GM21576 (cell line): Measurements from ENCODE around the gene AKT2.

Source experiments
- ATAC-seq: cut with Tn5 transposase; IDR thresholded peaks from one replicate; pipeline ENCODE4 v1.9.1; 2021; ENCODE audit warnings: mild to moderate bottlenecking, moderate library complexity; ENCODE audit not compliant: unreplicated experiment

Gene AKT2

DNA sequence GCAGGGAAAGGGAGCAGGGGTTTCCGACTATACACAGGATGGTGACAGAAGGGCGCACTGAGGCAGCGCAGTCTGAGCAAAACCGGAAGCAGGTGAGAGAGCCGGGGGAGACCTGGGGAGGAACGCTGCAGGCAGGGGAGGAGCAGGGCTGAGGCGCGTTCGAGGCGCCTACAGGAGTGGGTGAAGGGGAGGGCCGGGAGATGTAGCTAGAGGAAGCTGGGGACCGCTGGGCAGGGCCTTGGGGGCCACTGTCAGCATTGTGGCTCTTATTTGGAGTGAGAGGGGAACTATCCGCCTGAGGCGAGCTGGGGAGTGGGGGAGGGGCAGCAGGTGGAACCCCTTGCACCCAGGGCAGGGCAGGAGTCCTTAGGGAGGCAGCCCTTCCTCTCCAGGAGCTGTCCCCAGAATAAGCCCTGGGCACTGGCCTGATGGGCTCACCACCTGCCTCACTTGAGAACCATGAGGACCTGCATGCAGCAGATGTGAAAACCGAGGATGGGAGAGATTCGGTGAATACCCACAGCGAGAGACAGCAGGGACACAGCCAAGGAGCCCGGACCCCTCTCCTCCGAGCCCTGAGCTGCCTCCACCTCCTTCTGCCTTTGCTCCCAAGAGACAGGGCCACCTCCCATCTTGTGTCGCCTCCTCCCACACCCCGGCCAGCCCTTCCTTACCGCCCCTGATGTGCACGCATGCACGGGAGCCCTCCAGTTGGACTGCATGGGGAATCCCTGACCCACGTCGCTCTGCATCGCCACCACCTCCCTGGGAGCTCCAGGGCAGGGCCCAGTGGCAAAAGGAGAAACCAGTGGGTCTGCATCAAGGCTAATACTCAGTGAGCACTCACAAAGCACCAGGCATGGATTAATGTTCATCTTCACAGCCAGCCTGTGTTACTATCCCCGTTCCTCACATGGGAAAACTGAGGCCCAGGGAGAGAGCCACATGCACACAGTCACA, 10.3 kb downstream of the AKT2 start:
- no peak for ATAC-seq

DNA sequence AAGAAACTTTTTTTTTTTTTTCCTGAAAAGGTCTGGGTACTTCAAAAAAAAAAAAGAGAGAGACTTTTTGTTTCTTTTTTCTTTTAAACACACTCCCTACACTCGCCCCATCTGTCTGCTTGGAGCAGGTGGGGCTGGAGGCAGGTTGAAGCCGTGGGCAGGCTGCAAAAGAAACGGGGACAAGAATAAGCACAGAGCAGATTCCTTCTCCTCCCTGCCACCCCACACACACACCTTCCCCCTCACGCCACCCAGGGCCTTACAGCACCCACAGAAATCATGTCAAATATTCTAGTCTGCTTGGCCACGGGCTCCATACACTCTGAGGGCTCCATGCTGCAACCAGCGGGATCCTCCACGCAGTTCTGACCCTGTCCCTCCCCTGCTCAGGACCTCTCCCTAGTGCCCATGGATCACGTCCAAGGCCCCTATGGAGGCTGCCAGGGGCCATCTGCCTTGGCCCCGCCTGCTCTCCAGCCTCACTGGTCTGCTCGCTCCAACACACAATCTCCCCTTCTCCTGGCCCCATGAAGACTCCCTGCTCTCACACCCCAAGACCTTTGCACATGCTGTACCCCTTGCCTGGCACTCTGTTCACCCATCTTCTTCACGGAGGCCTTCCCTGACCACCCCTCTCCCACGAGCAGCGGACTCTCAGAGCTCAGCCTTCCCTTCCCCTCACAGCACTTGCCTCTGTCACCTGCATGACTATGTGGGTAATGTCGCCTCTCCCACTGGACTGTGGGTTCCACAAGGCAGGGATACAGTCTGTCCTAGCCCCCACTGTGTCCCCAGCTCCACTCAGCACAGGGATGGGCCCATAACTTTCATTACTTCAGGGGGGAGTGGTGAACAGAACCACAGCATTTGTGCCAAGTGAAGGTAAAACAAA, 11.4 kb downstream of the AKT2 start:
- no peak for ATAC-seq

DNA sequence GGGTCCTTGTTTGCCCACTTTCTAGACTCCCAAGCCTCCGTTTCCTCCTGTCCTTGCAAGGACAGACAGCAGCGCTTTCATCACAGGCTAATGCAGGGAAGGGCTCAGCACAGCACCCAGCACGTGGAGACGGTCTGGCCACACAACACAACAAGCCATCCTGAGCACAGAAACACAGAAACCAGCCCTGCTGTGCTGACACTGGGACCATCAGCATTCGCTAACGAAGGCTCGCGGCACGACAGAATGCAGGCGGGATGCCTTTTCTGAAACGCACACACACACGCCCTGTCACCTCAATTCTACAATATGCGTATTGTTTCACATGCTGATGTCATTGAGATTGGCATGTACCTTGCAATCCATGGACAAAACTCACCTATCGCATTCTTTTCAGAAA, 12.9 kb downstream of the AKT2 start:
- no peak for ATAC-seq

DNA sequence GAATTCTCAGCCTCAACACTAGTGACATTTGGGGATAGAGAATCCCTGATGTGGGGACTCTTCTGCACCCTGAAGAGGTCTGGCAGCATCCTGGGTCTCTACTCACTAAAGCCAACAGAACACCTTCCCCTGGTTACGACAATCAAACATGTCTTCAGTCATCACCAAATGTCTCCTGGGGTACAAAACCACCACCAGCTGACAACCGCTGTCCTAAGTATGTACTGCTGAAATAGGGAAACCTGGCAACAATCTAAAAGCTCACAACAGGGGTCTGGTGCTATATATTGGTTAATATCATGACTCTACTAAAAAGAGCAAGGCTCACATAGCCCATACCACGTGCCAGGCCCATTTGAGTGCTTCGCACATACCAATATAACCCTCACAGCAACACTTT, 13.4 kb downstream of the AKT2 start:
- ATAC-seq = no peak

DNA sequence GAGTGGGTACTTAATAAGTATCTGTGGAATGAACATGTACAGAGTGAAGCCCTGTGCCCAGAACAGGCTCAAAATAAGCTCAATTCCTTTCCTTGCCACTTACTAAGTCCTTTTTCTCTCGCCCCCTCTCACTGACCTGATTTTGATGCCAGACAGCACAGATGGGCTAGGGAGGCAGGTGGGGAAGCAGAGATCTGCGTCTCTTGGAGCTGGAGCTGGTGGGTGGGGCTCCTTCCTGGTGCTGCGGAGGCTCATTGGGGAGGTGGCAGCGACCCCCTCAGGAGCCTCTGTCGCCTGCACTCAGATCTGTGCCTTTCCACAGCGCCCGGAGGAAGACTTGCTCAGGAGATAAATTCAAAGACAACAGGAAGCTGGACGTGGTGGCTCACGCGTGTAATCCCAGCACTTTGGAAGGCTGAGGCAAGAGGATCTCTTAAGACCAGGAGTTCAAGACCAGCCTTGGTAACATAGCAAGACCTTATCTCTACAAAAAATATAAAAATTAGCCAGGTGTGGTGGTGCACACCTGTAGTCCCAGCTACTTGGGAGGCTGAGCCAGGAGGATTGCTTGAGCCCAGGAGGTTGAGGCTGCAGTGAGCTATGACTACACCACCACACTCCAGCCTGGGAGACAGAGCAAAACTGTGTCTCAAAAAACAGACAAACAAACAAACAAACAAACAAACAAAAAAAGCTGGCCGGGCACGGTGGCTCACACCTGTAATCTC, 14.6 kb downstream of the AKT2 start:
- no peak for ATAC-seq

DNA sequence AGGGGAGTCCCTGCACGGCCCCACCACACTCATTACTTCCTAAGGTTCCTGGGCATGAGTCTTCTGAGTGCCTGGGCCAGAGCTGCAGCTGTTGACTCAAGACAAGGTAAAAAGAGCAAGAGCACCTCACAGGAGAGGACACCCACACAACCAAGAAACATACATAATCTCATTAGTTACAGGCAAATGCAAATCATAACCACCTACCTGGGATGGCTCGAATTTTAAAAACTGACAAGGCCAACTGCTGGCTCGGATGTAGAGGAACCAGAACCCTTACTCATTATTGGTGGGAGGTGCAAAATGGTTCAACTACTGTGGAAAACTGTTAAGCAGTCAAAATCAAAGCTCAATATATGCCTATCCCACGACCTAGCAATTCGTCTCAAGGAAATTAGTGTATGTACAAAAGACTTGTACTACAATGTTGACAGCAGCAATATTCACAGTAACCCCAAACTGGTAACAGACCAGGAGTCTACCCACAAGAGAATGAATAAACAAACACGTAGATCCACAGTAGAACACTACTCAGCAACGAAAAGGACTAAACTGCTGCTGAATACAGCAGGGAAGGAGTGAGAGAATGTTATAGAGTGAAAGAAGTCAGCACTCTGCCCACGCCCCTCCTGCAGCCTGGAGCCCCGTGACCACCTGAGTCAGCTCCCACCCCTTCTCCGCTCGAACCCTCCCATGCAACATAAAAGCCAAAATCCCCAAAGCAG, 15.8 kb downstream of the AKT2 start:
- no peak for ATAC-seq

DNA sequence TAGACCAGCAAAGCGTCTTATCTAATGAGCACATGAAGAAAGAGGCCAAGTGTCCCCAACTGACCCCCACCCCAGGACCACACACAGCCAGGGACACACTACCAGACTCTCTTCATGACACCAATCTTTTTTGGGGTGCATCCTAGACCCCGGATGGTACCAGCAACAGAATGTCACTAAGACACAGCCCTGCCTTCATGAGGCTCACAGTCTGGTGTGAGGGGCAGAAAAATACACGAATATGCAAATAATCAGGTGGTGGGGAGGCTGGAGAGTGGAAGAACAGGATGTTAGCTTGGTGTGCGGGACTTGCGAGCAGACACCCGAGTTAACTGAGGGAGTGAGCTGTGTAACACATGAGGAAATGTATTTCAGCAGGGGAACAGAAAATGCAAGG, 17.5 kb downstream of the AKT2 start:
- ATAC-seq = no peak

DNA sequence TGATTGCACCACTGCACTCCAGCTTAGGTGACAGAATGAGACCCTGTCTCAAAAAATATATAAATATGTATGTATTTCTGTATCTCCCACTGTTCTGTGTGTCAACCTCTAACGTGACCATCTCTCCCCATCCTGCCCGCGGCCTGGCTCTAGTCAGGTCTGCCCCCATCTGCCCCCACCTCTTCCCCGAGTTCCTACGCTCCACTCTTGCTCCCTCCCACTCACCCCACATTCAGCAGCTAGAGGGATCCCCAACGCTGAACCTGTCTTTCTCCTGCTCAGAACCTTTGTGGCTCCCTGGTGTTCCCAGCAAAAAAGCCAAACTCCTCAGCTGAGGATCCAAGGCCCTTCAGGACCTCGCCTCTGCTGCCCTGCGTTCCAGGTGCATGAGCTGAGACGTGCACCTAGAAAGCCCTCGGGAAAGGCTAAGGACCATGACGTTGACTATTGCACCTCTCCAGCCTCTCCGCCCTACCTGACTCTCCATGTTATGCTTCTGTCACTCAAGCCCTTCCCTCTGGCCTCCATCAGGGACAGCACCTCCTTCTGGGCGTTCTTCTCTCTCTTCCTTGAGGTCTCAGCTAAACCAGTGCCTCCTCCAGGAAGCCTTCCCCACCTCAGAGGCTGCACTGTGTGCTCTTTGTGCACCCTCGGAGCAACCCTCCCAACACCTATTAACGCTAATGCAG, 18.1 kb downstream of the AKT2 start:
- ATAC-seq = no peak

DNA sequence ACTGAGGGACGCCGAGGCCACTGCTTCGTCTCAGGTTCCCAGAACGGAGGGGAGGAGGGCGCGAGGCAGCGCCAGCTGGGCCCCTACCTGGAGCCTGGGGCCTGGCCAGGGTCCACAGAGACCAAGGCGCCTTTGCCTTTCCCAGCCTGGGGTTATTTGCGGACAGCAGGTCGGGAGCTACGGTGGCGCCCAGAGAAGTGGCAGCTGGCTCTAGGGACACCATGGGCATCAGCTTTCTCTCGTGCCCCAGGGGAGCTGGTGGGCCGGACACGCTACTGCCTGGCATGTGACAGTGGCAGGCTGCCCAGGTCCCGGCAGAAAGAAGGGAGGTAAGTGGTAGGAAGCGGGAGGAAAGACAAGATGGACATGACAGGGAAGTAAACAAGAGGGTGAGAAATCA, 19.0 kb downstream of the AKT2 start:
- no peak for ATAC-seq

DNA sequence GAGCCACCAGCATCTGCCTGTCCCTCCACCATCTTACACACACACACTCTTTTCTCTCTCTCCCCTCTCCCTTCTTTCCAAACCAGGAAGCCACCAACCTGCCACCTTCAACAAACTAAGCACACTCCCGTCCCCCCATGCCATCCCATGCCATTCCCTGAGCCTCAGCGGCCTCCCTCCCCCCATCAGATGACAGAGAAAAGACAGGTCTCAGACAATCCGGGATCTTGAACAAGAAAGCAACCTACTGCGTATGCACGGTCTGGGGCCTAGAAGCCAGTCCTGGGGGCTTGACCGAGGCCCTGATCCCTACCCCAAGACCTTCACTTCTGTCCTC, 19.4 kb downstream of the AKT2 start:
- ATAC-seq = no peak

DNA sequence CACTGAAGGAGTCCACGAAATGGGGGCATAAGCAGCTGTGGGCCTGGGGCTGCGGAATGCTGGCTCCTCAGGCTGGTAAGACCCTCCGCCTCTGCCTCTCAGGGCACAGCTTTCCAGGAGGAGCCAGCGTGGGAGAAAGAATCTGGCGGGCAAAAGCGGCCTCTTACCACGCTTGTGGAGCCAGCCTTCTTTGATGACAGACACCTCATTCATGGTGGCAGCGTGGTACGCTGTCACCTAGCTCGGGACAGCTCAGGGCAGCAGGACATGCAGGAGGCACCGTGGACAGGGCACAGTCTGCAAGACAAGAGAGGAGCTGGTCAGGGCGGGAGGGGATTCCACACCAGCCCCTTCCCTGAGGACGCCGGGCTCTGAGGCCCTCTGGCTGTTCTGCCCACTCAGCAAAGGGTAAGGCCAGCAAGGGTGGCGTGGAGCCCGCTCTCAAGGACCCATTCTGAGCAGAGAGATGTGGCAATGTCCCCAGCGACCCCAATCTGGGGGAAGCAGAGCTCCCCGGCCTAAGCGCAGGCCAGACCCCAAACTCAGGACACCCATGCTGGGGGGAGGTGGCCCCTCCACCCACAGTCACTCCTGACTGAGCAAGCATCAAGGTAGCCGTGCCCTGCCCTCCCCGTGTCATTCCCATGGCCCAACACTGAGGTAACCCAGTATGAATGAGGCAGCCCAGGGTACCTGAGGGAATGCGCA, 19.9 kb downstream of the AKT2 start:
- no peak for ATAC-seq

DNA sequence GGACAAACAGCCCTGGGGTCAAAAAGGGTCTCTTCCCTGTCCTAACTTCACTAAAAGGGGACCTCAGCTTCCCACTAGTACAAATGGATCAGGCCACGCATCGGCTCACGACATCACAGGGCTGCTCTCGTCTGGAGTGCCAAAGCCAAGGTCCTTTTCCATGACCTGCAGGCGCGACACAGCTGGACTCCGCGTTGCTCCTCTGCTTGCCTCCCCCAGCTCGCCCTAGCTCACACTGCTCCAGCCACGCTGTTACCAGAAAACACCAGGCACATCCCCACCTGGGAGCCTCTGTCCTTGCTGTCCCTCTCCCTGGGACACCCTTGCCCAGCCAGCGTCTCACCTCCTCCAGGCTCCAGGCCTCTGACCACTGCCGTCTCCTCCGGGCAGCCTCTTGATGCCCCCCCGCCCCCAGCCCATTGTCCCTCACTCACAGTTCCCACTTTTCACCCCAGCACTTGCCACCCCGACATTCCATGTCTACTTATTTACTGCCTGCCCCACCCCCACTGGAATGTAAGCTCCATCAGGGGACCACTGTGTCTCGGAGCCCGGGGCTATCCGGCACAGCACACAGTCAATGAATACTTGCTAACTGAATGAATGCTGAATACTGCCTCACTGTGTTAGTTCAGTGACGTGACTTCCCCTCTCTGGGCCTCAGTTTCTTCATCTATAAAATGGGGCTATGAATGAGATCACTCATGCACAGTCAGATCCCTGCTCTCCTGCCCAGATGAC, 20.7 kb downstream of the AKT2 start:
- no peak for ATAC-seq

DNA sequence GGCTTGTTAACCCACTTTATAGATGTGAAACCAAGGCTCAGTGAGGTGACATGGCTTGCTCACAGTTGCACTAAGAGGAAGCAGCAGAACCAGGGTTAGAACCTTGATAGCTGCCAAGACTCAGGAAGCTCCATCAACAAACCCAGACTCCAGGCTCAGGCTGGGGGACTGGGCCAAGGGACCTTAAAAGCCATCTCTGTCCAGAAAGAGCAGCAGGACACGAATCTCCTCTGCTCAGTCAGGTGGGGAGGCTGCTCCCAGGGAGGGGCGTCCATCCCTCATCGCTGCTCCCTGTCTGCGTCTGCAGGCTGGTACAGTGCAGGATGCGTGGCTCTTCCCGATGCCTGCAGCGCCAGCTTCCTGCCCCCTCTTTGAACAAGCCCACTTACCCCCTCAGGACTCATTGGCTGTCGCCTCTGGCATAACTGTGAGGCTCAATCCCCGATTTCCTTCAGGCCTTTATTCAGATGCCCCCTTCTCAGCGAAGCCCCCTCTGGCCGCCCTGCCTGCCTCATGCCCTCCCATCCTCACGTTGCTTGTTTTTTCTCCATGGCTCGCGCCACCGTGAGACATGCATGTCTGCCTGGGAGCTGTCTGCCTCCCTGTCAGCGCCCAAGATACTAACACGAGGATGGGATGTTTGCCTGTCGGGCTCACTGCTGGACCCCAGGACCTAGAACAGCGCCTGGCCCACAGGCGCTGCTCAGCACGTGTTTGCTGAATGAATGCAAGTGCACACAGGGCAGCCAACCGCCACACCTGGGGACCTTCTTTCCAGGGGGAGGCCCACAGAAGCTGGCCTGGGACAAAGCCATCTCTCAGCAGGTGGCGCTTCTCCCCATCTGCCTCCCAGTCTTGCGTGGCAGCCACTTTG, 21.5 kb downstream of the AKT2 start:
- no peak for ATAC-seq

DNA sequence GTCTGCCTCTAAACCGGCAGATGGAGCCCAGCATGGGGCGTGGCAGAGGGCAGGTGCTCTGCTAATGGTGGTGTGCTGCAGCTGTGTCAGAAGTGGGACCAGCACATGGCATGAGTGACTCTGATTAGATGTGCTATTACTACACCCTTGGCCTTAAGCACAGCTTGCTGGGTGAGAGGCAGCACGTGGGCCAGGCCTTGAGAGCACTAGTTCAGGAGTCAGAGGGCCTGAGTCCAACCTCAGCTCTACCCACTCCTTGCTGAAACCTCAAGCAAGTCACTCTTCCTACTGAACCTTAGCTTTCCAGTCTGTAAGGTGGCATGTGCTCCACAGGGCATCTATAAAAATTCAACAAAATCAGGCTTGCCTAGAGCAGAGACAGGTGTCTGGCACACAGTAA, 22.7 kb downstream of the AKT2 start:
- no peak for ATAC-seq

DNA sequence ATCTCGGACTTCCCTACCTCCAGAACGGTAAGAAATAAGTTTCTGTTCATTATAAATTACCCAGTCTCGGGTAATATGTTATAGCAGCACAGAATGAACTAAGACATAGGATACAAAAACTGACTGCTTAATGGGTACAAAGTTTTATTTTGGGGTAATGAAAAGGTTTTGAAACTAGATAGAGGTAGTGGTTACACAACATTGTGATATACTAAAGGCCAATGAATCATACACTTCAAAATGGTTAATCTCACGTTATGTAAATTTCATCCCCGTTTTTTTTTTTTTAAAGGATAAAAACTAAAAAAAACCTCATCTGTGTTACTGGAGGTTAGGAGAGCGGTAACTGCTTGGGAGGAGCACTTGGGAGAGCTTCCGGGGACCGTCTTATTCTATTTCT, 23.5 kb downstream of the AKT2 start:
- no peak for ATAC-seq

DNA sequence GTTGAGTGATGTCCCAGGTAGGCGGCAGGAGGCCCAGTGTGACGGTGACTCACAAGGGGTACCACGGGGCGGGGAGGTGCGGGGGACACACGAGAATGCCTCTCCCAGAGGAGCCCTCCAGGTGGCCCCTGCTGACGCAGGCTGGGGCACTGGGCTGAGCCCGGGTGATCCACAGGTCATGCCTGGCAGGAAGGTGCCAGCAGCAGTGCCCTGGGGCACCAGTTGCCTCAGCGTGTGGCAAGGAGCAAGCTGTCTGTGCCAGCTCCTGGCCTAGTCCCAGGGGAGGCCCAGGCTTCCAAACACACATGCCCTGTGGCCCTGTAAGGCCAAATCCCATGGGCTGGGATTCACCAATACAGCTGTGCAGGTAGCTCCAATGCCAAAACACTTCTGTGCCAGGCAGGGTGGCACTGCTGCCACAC, 28.0 kb downstream of the AKT2 start:
- ATAC-seq = no peak

DNA sequence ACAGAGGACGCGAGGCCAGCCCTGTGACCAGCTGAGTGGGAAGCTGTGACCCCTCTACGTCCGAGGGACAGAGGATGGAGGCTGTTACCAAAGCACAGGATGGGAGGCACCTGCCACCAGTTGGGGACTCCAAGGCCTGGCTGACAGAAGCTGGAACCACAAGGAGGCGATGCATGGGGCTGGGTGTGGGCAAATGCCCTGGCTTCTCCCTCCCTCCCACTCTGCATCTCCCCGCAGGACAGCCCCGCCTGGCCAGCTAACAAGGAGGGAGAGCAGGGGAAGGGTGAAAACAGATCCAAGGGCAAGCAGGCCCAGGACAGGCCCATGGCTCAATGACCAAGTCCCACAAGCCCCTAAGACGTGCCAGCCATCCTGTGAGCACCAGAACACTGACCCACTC, 28.6 kb downstream of the AKT2 start:
- no peak for ATAC-seq

DNA sequence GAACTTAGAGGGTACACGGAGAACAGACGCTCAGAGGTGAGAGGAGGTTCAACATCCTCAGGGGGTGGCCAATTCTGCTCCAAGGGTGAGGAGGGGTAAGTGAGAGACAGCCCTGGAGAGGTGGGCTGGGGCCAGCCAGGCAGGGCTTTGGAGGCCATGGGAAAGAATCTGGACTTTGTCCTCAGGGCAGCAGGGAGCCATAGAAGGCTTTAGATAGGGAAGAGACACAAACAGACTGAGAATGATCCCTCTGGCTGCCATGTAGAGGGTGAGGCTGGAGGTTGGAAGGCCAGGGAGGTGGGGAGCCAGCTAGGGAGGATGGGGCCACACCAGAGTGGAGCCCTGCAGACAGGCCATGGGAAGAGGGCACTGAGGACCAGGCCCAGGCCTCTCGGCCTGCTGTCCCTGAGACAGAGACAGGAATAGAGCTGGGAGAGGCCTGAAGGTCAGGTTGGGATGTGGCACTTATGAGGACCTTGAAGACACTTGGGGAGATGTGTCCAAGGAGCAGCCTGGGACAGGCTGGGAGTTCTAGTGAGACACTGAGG, 29.5 kb downstream of the AKT2 start:
- no peak for ATAC-seq
